ENCODE results near the gene RCOR1.

RCOR1 gene

DNA sequence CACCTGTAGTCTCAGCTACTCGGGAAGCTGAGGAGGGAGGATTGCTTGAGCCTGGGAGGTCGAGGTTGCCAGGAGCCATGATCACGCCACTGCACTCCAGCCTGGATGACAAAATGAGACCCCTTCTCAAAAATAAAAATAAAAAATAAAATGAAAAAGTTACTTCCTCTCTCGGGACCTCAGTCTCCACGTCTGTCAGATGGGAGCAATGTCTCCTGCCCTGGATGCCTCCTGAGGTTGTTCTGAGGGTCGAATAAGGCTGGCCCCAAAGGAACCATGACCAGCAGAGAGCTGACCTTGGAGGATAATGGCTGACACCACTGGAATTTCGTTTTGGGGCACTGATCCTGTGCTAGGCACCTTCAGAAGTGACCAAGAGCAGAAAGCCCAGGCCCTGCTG, 13.6 kb upstream of the RCOR1 start:
- TF ChIP-seq GATA1 (IDR thresholded peaks at IDR 0.05; ENCODE audit: low read depth, low read length): no peak
- no peak for TF ChIP-seq POLR2A (IDR thresholded peaks at IDR 0.05; ENCODE audit: low read length)
- no peak for DNase-seq

DNA sequence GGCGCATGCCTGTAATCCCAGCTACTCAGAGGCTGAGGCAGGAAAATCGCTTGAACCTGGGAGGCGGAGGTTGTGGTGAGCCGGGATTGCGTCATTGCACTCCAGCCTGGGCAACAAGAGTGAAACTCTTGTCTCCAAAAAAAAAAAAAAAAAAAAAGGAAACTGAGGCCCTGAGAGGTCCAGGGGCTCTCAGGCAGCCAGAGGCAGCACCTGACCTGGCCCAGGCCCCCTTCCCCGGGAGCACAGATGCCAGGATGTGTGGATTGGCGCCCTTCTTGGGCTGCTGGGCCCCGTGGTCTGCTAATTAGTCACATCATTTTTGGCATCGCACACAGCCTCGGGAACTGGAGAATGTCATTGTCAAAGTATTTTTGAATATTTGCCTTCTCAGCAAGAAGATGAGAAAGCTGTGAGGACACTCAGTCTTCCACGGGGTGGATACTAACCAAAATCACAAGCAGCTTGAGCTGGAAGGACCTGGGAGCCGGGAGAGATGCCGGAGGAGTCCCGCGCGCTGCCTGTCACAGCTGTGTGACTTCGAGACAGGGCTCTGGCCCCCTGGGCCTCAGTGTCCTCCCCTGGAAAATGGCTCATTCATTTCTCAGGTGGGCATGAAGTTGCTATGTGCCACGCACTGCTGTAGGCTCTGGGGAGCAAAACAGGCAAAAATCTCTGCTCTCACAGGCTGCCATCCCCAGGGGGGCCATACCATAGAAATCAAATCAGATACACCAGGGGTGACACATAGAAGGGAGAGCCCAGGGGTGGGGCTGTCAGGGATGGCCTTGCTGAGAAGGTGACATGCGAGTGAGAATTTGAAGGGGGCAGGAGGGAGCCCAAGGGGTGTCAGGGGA, 12.5 kb upstream of the RCOR1 start:
- TF ChIP-seq GATA1 (IDR thresholded peaks at IDR 0.05; ENCODE audit: low read depth, low read length): no peak
- no peak for DNase-seq

DNA sequence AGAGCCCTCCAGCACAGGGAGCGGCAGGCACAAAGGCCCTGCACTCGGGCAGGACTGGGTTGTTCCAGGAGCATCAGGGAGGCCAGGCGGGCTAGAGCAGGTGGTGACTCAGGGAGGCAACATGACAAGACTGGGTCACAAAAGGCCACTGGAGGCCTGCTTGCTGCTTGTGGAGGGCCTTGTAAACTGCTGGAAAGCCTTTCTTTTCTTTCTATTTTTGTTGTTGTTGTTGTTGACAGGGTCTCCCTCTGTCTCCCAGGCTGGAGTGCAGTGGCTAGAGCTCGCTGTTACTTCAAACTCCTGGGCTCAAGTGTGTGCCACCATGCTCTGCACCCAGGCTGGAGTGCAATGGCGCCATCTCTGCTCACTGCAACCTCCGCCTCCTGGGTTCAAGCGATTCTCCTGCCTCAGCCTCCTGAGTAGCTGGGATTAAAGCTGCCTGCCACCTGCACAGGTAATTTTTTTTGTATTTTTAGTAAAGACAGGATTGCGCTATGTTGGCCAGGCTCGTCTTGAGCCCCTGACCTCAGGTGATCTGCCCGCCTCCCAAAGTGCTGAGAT, 11.8 kb upstream of the RCOR1 start:
- no peak for DNase-seq
- no peak for TF ChIP-seq GATA1 (IDR thresholded peaks at IDR 0.05; ENCODE audit: low read depth, low read length)
- no peak for TF ChIP-seq POLR2A (IDR thresholded peaks at IDR 0.05; ENCODE audit: low read length)

DNA sequence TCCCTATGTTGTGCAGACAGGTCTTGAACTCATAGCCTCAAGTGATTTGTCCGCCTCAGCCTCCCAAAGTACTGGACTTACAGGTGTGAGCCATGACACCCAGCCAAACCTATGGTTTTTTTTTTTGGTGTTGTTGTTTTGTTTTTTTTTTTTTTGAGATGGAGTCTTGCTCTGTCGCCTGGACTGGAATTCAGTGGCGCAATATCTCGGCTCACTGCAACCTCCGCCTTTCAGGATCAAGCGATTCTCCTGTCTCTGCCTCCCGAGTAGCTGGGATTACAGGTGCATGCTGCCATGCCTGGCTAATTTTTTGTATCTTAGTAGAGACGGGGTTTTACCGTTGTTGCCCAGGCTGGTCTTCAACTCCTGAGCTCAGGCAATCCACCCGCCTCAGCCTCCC, 11.3 kb upstream of the RCOR1 start:
- TF ChIP-seq POLR2A (IDR thresholded peaks at IDR 0.05; ENCODE audit: low read length) (no peak), GATA1 (IDR thresholded peaks at IDR 0.05; ENCODE audit: low read depth, low read length) (no peak)
- DNase-seq: no peak

DNA sequence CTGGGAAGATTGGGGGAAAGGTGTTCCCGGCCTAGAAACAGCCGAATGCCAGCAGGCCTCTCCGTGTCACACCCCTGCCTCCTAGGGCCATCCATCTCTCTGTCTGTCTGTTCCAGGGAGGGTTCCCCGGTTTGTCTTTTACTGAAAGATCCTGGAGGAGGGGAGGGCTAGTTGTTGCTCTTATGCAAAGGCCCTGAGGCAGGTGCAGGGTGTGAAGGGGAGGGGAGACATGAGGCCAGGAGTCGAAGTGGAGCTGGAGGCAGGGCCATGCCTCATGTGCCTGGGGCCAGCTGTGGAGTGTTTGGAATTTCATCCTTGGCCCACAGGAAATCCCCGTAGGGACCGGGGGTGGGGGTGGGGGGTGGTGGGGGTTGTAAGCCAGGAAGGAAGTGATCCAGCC, 8.7 kb upstream of the RCOR1 start:
- no peak for DNase-seq
- TF ChIP-seq POLR2A (IDR thresholded peaks at IDR 0.05; ENCODE audit: low read length): no peak

DNA sequence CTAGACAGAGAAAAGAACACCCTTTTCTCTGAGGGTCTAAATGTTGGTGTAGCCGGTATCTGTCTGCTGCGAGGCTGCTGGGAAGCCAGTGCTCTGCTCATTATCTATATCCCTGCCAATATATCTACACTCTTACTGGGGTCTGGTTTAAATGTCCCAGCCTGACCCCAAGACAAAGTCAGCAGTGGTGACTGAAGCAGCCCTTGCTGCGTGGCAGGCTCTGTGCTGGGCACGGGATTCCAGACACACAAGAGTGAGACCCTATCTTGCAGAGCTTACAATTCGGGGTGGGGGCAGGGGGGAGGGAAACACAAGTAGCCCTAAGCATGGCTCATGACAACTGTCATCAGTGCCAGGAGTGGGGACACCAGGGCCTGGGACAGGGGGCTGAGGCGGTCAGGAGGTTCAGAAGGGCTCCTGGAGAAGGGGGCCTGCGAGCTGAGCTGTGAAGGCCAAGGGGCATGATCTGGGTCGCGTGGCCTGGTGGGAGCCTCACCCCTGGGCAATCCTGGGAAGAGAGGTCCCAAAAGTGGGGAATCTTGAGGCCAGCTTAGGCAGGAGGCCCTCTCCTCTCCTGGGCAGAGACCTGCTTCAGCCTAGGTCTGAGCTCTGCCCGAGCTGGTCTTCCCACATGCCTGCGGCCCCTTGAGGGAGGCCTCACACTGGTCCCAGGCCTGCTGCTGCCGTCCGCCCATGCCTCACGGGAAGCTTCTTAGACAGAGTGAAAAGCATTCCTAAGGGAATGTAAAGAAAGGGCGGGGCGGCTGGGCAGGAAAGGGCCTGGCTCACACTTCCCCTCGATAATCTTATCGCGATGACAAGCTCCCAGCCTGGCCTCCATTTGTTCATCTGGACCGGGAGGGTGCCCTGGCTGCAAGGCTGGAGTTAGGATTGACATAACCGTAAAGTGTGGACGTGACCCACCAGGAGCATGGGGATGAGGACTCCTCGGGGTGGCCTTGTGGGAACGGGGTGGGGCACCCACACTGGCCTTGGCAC, 7.3 kb upstream of the RCOR1 start:
- DNase-seq: no peak
- TF ChIP-seq POLR2A (IDR thresholded peaks at IDR 0.05; ENCODE audit: low read length) (no peak), GATA1 (IDR thresholded peaks at IDR 0.05; ENCODE audit: low read depth, low read length) (no peak)

DNA sequence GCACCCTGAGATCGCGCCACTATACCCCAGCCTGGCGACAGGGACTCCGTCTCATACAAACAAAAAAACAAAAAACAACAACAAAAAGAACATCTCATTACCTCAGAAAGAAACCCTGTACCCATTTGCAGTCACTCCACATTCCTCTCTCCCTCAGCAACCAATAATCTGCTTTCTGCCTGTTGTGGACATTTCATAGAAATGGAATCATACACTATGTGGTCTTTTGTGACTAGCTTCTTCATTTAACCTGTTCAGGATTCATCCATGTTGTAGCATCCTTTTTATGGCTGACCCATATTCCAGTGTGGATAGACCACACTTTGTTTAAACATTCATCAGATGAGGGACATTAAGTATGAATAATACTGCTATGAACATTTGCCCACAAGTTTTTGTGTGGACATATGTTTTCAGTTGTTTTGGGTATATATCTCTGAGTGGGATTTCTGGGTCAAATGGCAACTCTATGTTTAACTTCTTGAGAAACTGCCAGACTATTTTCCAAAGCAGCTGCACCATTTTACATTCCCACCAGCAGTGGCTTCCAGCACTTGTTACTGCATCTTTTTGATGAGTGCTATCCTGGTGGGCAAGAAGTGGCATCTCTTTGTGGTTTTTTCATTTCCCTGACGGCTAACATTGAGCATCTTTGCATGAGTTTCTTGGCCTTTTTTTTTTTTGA, 5.9 kb upstream of the RCOR1 start:
- no peak for DNase-seq
- no peak for TF ChIP-seq GATA1 (IDR thresholded peaks at IDR 0.05; ENCODE audit: low read depth, low read length)

DNA sequence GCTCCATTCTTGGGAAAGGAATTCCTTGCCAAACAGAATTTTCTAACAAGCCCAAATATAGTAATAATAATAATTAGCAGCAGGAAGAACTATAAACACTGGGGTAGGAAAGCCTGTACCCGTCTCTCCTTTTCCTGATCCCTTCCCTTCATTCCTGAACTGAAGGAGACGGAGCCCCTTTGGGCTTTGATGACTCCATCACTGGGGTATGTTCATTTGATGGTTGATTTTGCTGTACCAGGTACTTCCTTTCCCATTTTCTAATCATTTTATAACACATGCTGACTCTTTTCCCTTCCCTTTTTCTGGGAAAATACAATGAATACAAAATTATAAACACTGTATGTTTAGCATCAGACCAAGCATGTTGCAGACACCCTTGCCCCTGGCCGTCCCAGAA, 3.6 kb upstream of the RCOR1 start:
- no peak for DNase-seq
- TF ChIP-seq POLR2A (IDR thresholded peaks at IDR 0.05; ENCODE audit: low read length) (no peak), GATA1 (IDR thresholded peaks at IDR 0.05; ENCODE audit: low read depth, low read length) (no peak)

DNA sequence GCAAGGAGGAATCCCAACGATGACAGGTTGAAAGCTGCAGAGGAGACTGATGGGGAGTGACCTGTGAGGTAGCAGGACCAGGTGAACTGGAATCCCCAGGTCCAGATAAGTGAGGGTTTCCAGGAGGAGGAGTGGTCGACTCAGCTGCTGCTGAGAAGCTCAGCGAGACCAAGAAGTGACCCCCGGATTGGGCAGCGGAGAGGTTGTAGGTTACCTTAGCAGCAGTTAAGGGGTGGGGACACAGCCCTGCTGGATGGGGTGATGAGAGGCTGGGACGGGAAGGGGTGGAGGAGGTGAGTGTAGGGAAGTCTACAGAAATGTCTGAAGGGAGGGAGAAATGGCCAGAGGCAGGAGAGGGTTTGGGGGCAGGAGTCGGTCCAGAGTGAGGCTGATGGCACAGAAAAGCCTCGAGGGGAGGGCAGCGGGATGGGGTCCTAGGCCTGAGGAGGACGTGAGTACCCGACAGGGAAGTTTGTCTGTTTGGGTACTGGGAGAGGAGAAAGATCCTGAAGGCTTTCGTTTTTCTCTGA, 2.6 kb upstream of the RCOR1 start:
- DNase-seq: no peak
- TF ChIP-seq GATA1 (IDR thresholded peaks at IDR 0.05; ENCODE audit: low read depth, low read length) (no peak), POLR2A (IDR thresholded peaks at IDR 0.05; ENCODE audit: low read length) (no peak)

DNA sequence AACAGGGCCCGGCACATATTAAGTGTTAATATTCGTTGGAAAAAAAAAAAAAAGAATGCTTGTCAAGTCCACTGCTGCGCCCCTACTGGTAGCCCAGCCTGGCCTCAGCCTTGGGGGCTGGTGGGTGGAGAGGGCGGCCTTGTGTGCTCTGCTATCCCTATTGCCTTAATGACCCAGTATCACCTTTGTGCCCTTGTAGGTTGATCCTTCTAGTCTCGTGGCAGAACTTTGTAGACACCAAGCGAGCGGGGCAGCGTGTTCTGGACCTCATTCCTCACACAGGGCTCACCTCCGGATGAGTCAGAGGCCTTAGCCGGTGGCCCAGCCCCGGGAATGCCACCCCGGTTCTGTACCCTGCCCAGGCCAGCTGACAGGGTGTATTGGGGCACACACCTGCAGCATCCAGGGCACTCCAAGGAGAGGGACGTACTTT, 1.8 kb upstream of the RCOR1 start:
- peak; percentile 72 to 78 for DNase-seq
- TF ChIP-seq GATA1 (IDR thresholded peaks at IDR 0.05; ENCODE audit: low read depth, low read length) (no peak), POLR2A (IDR thresholded peaks at IDR 0.05; ENCODE audit: low read length) (no peak)

DNA sequence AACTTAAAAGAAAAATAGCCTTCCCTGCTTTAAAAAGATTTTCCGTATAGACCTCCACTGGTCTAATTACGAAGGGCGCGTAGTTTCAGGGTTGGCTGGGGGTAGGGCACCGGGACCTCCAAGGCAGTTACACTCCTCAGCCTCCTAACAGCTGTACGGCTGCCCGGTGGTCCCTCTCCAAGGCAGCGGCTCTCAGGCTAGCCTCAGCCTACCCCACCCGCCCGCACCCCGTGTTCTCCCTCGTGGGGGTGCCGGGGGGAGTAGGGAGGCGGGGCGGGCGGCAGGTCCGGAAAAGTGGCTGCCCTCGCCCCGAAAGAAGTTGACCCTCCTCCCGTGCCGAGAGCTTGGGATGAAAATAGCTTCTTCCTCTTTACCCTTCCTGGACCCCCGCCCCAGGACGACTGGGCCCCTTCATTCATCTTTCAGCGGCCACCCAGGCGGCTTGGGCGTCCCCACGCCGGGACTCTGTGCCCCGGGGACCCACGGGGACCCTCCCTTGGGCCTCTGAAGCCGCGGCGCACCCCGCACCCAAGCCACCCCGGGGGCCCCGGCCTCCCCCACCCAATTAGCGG, 991 bp upstream of the RCOR1 start:
- TF ChIP-seq GATA1 (IDR thresholded peaks at IDR 0.05; ENCODE audit: low read depth, low read length) (no peak), POLR2A (IDR thresholded peaks at IDR 0.05; ENCODE audit: low read length) (peak; percentile 34)
- peak; percentile 63 to 73 for DNase-seq

DNA sequence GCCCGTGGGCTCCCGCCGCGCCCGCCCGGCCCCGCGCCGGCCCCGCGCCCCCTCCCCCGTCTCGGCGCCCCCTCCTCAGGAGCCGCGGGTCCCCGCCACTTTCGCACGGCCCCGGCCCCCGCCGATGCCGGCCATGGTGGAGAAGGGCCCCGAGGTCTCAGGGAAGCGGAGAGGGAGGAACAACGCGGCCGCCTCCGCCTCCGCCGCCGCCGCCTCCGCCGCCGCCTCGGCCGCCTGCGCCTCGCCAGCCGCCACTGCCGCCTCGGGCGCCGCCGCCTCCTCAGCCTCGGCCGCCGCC, 263 bp downstream of the RCOR1 start:
- TF ChIP-seq POLR2A (IDR thresholded peaks at IDR 0.05; ENCODE audit: low read length) (no peak), GATA1 (IDR thresholded peaks at IDR 0.05; ENCODE audit: low read depth, low read length) (no peak)
- no peak for DNase-seq

DNA sequence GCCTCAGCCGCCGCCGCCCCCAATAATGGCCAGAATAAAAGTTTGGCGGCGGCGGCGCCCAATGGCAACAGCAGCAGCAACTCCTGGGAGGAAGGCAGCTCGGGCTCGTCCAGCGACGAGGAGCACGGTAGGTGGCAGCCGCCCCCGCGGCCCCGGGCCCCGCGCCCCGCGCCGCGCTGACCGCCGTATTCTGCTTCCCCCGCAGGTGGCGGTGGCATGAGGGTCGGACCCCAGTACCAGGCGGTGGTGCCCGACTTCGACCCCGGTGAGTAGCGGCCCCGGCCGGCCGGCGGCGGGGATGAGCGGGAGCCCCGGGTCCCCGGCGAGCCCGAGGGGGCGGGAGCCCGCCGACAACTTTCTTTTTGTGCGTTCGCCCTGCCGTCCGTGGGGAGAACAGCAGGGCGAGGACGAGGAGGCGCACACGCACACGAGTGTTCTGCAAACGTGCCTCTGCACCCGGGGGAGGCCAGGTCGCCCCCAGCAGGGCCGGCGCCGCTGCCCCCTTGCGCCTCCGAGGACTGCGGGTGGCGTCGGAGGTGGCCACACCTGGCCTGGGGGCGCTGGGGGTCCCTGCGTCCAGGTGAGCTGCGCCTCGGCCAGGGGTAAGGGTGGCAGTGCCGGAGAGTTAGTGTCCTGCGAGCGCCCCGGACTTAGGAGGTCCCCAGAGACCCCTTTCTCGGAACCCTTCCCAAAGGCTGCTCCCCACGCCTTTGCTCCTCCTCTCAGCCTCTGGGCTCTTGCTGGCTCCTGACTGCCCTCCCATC, 794 bp downstream of the RCOR1 start:
- peak; percentile 13 for TF ChIP-seq POLR2A (IDR thresholded peaks at IDR 0.05; ENCODE audit: low read length)
- TF ChIP-seq GATA1 (IDR thresholded peaks at IDR 0.05; ENCODE audit: low read depth, low read length): no peak
- peak; percentile 73 to 83 for DNase-seq

All from erythroblast (primary cell).